ENCODE measurements around the gene DRC7. TPM values are rescaled to one million over a fixed set of nuclear protein-coding genes. Genes with fewer than 3 reads are reported as not detected.

Gene DRC7
- total RNA-seq, 1 experiment from 2014 or later: not detected

DNA sequence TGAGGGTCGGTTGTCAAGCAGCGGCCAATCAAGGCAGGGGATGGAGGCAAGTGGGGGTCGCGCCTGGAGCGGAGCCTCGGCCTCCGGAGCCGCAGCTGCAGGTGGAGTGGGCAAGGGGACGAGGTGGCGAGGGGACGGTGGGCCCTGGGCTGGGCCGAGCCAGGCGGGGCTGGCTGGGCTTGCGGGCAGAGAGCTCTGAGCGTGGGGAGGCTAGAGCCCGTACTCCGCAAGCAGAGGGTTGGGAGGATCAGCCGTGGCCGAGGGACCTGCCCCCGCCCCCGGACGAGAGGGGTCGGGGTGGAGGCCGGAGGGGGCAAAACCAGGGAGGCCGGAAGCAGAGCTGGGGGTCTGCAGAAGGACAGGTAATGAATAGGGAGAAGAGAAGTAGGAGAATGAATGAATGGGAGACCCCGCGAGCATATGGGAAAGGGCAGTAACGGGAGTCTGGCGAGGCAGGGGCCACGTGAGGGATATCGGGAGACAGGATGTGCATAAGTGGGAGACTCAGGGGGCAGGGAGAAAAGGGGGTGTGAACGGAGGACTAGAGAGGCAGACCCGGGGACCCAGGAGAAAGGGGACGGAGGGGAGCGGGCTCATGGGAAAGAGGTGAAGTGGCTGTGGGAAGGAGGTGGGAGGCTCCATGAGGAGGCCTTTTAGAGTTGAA, 41.3 kb downstream of the DRC7 start, which contains the start of gene KATNB1 (continued):
- TF ChIP-seq, protein P1, sequence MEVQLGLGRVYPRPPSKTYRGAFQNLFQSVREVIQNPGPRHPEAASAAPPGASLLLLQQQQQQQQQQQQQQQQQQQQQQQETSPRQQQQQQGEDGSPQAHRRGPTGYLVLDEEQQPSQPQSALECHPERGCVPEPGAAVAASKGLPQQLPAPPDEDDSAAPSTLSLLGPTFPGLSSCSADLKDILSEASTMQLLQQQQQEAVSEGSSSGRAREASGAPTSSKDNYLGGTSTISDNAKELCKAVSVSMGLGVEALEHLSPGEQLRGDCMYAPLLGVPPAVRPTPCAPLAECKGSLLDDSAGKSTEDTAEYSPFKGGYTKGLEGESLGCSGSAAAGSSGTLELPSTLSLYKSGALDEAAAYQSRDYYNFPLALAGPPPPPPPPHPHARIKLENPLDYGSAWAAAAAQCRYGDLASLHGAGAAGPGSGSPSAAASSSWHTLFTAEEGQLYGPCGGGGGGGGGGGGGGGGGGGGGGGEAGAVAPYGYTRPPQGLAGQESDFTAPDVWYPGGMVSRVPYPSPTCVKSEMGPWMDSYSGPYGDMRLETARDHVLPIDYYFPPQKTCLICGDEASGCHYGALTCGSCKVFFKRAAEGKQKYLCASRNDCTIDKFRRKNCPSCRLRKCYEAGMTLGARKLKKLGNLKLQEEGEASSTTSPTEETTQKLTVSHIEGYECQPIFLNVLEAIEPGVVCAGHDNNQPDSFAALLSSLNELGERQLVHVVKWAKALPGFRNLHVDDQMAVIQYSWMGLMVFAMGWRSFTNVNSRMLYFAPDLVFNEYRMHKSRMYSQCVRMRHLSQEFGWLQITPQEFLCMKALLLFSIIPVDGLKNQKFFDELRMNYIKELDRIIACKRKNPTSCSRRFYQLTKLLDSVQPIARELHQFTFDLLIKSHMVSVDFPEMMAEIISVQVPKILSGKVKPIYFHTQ (CRISPR knock-in tag; IDR thresholded peaks at IDR 0.05): no peak
- TF ChIP-seq HMGA2 (CRISPR knock-in tag; IDR thresholded peaks at IDR 0.05): no peak
- no peak for TF ChIP-seq ZNF317 (CRISPR knock-in tag; IDR thresholded peaks at IDR 0.05; ENCODE audit: borderline replicate concordance, low read depth)
- TF ChIP-seq PRRX2 (CRISPR knock-in tag; IDR thresholded peaks at IDR 0.05): no peak
- TF ChIP-seq, protein P2, sequence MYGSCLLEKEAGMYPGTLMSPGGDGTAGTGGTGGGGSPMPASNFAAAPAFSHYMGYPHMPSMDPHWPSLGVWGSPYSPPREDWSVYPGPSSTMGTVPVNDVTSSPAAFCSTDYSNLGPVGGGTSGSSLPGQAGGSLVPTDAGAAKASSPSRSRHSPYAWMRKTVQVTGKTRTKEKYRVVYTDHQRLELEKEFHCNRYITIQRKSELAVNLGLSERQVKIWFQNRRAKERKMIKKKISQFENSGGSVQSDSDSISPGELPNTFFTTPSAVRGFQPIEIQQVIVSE (CRISPR knock-in tag; IDR thresholded peaks at IDR 0.05; ENCODE audit: borderline replicate concordance): no peak
- TF ChIP-seq ZNF671 (CRISPR knock-in tag; IDR thresholded peaks at IDR 0.05): no peak
- TF ChIP-seq FOXJ3 (CRISPR knock-in tag; IDR thresholded peaks at IDR 0.05; ENCODE audit: borderline replicate concordance): no peak
- no peak for TF ChIP-seq MXD4 (CRISPR knock-in tag; IDR thresholded peaks at IDR 0.05; ENCODE audit: borderline replicate concordance)
- TF ChIP-seq, protein P3, sequence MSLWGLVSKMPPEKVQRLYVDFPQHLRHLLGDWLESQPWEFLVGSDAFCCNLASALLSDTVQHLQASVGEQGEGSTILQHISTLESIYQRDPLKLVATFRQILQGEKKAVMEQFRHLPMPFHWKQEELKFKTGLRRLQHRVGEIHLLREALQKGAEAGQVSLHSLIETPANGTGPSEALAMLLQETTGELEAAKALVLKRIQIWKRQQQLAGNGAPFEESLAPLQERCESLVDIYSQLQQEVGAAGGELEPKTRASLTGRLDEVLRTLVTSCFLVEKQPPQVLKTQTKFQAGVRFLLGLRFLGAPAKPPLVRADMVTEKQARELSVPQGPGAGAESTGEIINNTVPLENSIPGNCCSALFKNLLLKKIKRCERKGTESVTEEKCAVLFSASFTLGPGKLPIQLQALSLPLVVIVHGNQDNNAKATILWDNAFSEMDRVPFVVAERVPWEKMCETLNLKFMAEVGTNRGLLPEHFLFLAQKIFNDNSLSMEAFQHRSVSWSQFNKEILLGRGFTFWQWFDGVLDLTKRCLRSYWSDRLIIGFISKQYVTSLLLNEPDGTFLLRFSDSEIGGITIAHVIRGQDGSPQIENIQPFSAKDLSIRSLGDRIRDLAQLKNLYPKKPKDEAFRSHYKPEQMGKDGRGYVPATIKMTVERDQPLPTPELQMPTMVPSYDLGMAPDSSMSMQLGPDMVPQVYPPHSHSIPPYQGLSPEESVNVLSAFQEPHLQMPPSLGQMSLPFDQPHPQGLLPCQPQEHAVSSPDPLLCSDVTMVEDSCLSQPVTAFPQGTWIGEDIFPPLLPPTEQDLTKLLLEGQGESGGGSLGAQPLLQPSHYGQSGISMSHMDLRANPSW (CRISPR knock-in tag; conservative IDR thresholded peaks at IDR 0.05; ENCODE audit: low read depth): no peak
- no peak for TF ChIP-seq ZNF396 (CRISPR knock-in tag; IDR thresholded peaks at IDR 0.05; ENCODE audit: borderline replicate concordance)
- TF ChIP-seq CREB1 (CRISPR knock-in tag; IDR thresholded peaks at IDR 0.05): no peak
- TF ChIP-seq SMAD4 (CRISPR knock-in tag; IDR thresholded peaks at IDR 0.05): no peak
- no peak for TF ChIP-seq ZNF263 (CRISPR knock-in tag; IDR thresholded peaks at IDR 0.05; ENCODE audit: low read depth)
- TF ChIP-seq, protein P4, sequence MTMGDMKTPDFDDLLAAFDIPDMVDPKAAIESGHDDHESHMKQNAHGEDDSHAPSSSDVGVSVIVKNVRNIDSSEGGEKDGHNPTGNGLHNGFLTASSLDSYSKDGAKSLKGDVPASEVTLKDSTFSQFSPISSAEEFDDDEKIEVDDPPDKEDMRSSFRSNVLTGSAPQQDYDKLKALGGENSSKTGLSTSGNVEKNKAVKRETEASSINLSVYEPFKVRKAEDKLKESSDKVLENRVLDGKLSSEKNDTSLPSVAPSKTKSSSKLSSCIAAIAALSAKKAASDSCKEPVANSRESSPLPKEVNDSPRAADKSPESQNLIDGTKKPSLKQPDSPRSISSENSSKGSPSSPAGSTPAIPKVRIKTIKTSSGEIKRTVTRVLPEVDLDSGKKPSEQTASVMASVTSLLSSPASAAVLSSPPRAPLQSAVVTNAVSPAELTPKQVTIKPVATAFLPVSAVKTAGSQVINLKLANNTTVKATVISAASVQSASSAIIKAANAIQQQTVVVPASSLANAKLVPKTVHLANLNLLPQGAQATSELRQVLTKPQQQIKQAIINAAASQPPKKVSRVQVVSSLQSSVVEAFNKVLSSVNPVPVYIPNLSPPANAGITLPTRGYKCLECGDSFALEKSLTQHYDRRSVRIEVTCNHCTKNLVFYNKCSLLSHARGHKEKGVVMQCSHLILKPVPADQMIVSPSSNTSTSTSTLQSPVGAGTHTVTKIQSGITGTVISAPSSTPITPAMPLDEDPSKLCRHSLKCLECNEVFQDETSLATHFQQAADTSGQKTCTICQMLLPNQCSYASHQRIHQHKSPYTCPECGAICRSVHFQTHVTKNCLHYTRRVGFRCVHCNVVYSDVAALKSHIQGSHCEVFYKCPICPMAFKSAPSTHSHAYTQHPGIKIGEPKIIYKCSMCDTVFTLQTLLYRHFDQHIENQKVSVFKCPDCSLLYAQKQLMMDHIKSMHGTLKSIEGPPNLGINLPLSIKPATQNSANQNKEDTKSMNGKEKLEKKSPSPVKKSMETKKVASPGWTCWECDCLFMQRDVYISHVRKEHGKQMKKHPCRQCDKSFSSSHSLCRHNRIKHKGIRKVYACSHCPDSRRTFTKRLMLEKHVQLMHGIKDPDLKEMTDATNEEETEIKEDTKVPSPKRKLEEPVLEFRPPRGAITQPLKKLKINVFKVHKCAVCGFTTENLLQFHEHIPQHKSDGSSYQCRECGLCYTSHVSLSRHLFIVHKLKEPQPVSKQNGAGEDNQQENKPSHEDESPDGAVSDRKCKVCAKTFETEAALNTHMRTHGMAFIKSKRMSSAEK (CRISPR knock-in tag; IDR thresholded peaks at IDR 0.05; ENCODE audit: borderline replicate concordance): no peak
- TF ChIP-seq, protein P5, sequence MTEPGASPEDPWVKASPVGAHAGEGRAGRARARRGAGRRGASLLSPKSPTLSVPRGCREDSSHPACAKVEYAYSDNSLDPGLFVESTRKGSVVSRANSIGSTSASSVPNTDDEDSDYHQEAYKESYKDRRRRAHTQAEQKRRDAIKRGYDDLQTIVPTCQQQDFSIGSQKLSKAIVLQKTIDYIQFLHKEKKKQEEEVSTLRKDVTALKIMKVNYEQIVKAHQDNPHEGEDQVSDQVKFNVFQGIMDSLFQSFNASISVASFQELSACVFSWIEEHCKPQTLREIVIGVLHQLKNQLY (CRISPR knock-in tag; IDR thresholded peaks at IDR 0.05): no peak
- 0 out of 2 replicates have a peak, but pooled peaks have one; percentile 37 for TF ChIP-seq MYBL2 (CRISPR knock-in tag; IDR thresholded peaks at IDR 0.05)
- TF ChIP-seq ZNF423 (CRISPR knock-in tag; IDR thresholded peaks at IDR 0.05): no peak
- peak; percentile 40; the same call in 1 of the 2 replicates for TF ChIP-seq TEAD1 (CRISPR knock-in tag; IDR thresholded peaks at IDR 0.05)
- no peak for TF ChIP-seq SP1 (CRISPR knock-in tag; conservative IDR thresholded peaks at IDR 0.05)
- 0 out of 2 replicates have a peak, but pooled peaks have one; percentile 69 for TF ChIP-seq TCF7 (CRISPR knock-in tag; IDR thresholded peaks at IDR 0.05; ENCODE audit: low read depth)
- no peak for TF ChIP-seq GABPB1 (CRISPR knock-in tag; IDR thresholded peaks at IDR 0.05)
- TF ChIP-seq SMAD3 (CRISPR knock-in tag; IDR thresholded peaks at IDR 0.05; ENCODE audit: borderline replicate concordance): no peak
- no peak for TF ChIP-seq GTF2I (CRISPR knock-in tag; conservative IDR thresholded peaks at IDR 0.05)
- 0 out of 2 replicates have a peak, but pooled peaks have one; percentile 69 for TF ChIP-seq NFE2L1 (CRISPR knock-in tag; IDR thresholded peaks at IDR 0.05)
- no peak for TF ChIP-seq KAT7 (CRISPR knock-in tag; IDR thresholded peaks at IDR 0.05; ENCODE audit: borderline replicate concordance)
- TF ChIP-seq, protein P6, sequence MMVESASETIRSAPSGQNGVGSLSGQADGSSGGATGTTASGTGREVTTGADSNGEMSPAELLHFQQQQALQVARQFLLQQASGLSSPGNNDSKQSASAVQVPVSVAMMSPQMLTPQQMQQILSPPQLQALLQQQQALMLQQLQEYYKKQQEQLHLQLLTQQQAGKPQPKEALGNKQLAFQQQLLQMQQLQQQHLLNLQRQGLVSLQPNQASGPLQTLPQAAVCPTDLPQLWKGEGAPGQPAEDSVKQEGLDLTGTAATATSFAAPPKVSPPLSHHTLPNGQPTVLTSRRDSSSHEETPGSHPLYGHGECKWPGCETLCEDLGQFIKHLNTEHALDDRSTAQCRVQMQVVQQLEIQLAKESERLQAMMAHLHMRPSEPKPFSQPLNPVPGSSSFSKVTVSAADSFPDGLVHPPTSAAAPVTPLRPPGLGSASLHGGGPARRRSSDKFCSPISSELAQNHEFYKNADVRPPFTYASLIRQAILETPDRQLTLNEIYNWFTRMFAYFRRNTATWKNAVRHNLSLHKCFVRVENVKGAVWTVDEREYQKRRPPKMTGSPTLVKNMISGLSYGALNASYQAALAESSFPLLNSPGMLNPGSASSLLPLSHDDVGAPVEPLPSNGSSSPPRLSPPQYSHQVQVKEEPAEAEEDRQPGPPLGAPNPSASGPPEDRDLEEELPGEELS (CRISPR knock-in tag; IDR thresholded peaks at IDR 0.05): no peak
- no peak for TF ChIP-seq NFYB (CRISPR knock-in tag; conservative IDR thresholded peaks at IDR 0.05; ENCODE audit: low read depth)
- no peak for TF ChIP-seq CBFB (CRISPR knock-in tag; IDR thresholded peaks at IDR 0.05; ENCODE audit: low read depth)

All from WTC11 (cell line).